Trophoblast cell (in vitro differentiated cells and primary cell): ENCODE results near the gene SLAMF1.

Experiments used
- DNase-seq, 2 donors: peaks; one replicate each; pipeline ENCODE4 v3.0.0-alpha.2; 2016
- H2AFZ ChIP-seq: 2 replicates; pipeline ENCODE4 v1.6.1; 2013; ENCODE audit warnings: low read length, moderate library complexity, mild to moderate bottlenecking; ENCODE audit not compliant: insufficient read depth, poor library complexity
- H2AK5ac ChIP-seq: 2 replicates; pipeline ENCODE4 v1.6.1; 2013; ENCODE audit warnings: mild to moderate bottlenecking, low read length
- H2BK120ac ChIP-seq: 2 replicates; pipeline ENCODE4 v1.6.1; 2013; ENCODE audit warnings: low read length, mild to moderate bottlenecking, moderate library complexity; ENCODE audit not compliant: insufficient read depth, poor library complexity
- H2BK12ac ChIP-seq: 2 replicates; pipeline ENCODE4 v1.6.1; 2013; ENCODE audit warnings: mild to moderate bottlenecking, low read length, moderate library complexity
- H2BK5ac ChIP-seq: 2 replicates; pipeline ENCODE4 v1.6.1; 2013; ENCODE audit warnings: low read length, low read depth, moderate library complexity, mild to moderate bottlenecking; ENCODE audit not compliant: poor library complexity
- H3K14ac ChIP-seq: 2 replicates; pipeline ENCODE4 v1.6.1; 2013; ENCODE audit warnings: mild to moderate bottlenecking, low read length
- H3K18ac ChIP-seq: 2 replicates; pipeline ENCODE4 v1.6.1; 2013; ENCODE audit warnings: mild to moderate bottlenecking, low read length
- H3K23ac ChIP-seq: 2 replicates; pipeline ENCODE4 v1.6.1; 2013; ENCODE audit warnings: low read length
- H3K27ac ChIP-seq: 2 replicates; pipeline ENCODE4 v1.5.1; 2013; ENCODE audit warnings: low read depth, mild to moderate bottlenecking, inconsistent platforms, low read length, moderate library complexity
- H3K27me3 ChIP-seq: 2 replicates; pipeline ENCODE4 v1.6.1; 2013; ENCODE audit warnings: inconsistent platforms, mild to moderate bottlenecking, low read length, moderate library complexity; ENCODE audit not compliant: insufficient read depth
- H3K36me3 ChIP-seq, 2 experiments: 1 replicate in 1 of 2; 2 replicates in 1 of 2; pipeline ENCODE4 v1.6.1; 2013; ENCODE audit warnings: low read length in 2 of 2, mild to moderate bottlenecking in 2 of 2, moderate library complexity in 1 of 2; ENCODE audit not compliant: insufficient read depth in 2 of 2, control insufficient read depth in 1 of 2
- H3K4ac ChIP-seq: 2 replicates; pipeline ENCODE4 v1.6.1; 2013; ENCODE audit warnings: low read depth, mild to moderate bottlenecking, low read length, moderate library complexity
- H3K4me1 ChIP-seq, 2 experiments: 1 replicate in 1 of 2; 2 replicates in 1 of 2; pipeline ENCODE4 v1.6.1; 2013; ENCODE audit warnings: low read length in 2 of 2, mild to moderate bottlenecking in 2 of 2, moderate library complexity in 1 of 2; ENCODE audit not compliant: insufficient read depth in 2 of 2, control insufficient read depth in 1 of 2
- H3K4me2 ChIP-seq: 2 replicates; pipeline ENCODE4 v1.6.1; 2013; ENCODE audit warnings: inconsistent platforms, mild to moderate bottlenecking, low read length, moderate library complexity
- H3K4me3 ChIP-seq: 2 replicates; pipeline ENCODE4 v1.5.1; 2013; ENCODE audit warnings: mild to moderate bottlenecking, low read depth, low read length, inconsistent platforms
- H3K79me1 ChIP-seq: one replicate; pipeline ENCODE4 v1.6.1; 2013; ENCODE audit warnings: low read length
- H3K79me2 ChIP-seq: 2 replicates; pipeline ENCODE4 v1.6.1; 2013; ENCODE audit warnings: low read length, mild to moderate bottlenecking; ENCODE audit not compliant: control insufficient read depth, insufficient read depth, poor library complexity
- H3K9ac ChIP-seq: 2 replicates; pipeline ENCODE4 v1.6.1; 2013; ENCODE audit warnings: mild to moderate bottlenecking, low read length
- H3K9me3 ChIP-seq: 2 replicates; pipeline ENCODE4 v1.6.1; 2013; ENCODE audit warnings: low read depth, mild to moderate bottlenecking, control low read depth, inconsistent platforms, low read length; ENCODE audit not compliant: insufficient read depth
- H4K12ac ChIP-seq: 2 replicates; pipeline ENCODE4 v1.6.1; 2013; ENCODE audit warnings: low read depth, mild to moderate bottlenecking, low read length, moderate library complexity
- H4K8ac ChIP-seq: 2 replicates; pipeline ENCODE4 v1.6.1; 2013; ENCODE audit warnings: low read depth, mild to moderate bottlenecking, low read length, moderate library complexity
- H4K91ac ChIP-seq: one replicate; pipeline ENCODE4 v1.6.1; 2013; ENCODE audit warnings: low read depth, mild to moderate bottlenecking, low read length, moderate library complexity
- WGBS: extraction: QIAGEN DNeasy Blood & Tissue Kit; methylation state at CpG from one replicate; pipeline ENCODE4 v1.1.7; 2013; ENCODE audit warnings: missing lambda C conversion rate; ENCODE audit not compliant: insufficient read length, insufficient coverage; ENCODE audit errors: extremely low coverage; 5-methylcytosine and 5-hydroxymethylcytosine counted together

The SLAMF1 gene

GRCh38 chr1:160608941-160609340 is 37.9 kb downstream of the SLAMF1 start:
- Histone ChIP-seq H3K4me1 (no peaks in the 10 kb centered on the region), H3K4me3 (no peak overlapping the region), H3K36me3 (no peaks in the 10 kb centered on the region), H2BK12ac (no peak overlapping the region), H2AK5ac (no peak overlapping the region), H3K27ac (no peak overlapping the region), H4K8ac (no peak overlapping the region), H3K23ac (no peak overlapping the region), H2BK120ac (no peak overlapping the region), H3K4ac (no peak overlapping the region), H2AFZ (no peak overlapping the region), H4K12ac (no peak overlapping the region), H3K18ac (no peak overlapping the region), H3K27me3 (no peaks in the 10 kb centered on the region), H3K9ac (no peak overlapping the region), H3K9me3 (no peaks in the 10 kb centered on the region), H2BK5ac (no peak overlapping the region), H4K91ac (no peak overlapping the region), H3K79me1 (no peaks in the 10 kb centered on the region), H3K4me2 (no peak overlapping the region), H3K14ac (no peak overlapping the region), H3K79me2 (no peaks in the 10 kb centered on the region)
- no peak for DNase-seq

- no peak overlapping the region for H4K91ac ChIP-seq
- no peak overlapping the region for H2BK120ac ChIP-seq
- H3K14ac ChIP-seq, result no peak overlapping the region
- no peak overlapping the region for H3K9ac ChIP-seq
- H2AK5ac ChIP-seq, result no peak overlapping the region
- WGBS, result no CpG with 5 or more reads among the region's 2 CpGs
- no peak overlapping the region for H4K12ac ChIP-seq
- no peaks in the 10 kb centered on the region for H3K36me3 ChIP-seq
- no peak overlapping the region for H3K23ac ChIP-seq
- no peak overlapping the region for H3K18ac ChIP-seq
- no peaks in the 10 kb centered on the region for H3K9me3 ChIP-seq
- H3K4me2 ChIP-seq, result no peak overlapping the region
- no peaks in the 10 kb centered on the region for H3K79me1 ChIP-seq
- H3K4ac ChIP-seq, result no peak overlapping the region
- H3K4me1 ChIP-seq, result no peaks in the 10 kb centered on the region
- DNase-seq, result no peak
- H4K8ac ChIP-seq, result no peak overlapping the region
- no peak overlapping the region for H3K4me3 ChIP-seq
- no peak overlapping the region for H2BK12ac ChIP-seq
- H3K27me3 ChIP-seq, result no peaks in the 10 kb centered on the region
- H3K79me2 ChIP-seq, result no peaks in the 10 kb centered on the region
- no peak overlapping the region for H3K27ac ChIP-seq
- no peak overlapping the region for H2BK5ac ChIP-seq
- H2AFZ ChIP-seq, result no peak overlapping the region
Measured at GRCh38 chr1:160608514-160608913, 38.3 kb downstream of the SLAMF1 start.

- no peak for DNase-seq
- no peaks in the 10 kb centered on the region for H3K27me3 ChIP-seq
- no peak overlapping the region for H3K27ac ChIP-seq
- no peak overlapping the region for H2BK120ac ChIP-seq
- no peak overlapping the region for H4K91ac ChIP-seq
- no peak overlapping the region for H3K23ac ChIP-seq
- no peak overlapping the region for H2AK5ac ChIP-seq
- H4K12ac ChIP-seq, result no peak overlapping the region
- no peak overlapping the region for H3K9ac ChIP-seq
- no peaks in the 10 kb centered on the region for H3K4me1 ChIP-seq
- H3K4me3 ChIP-seq, result no peak overlapping the region
- no peak overlapping the region for H3K14ac ChIP-seq
- no peak overlapping the region for H2BK12ac ChIP-seq
- H3K79me2 ChIP-seq, result no peaks in the 10 kb centered on the region
- no peaks in the 10 kb centered on the region for H3K79me1 ChIP-seq
- H3K9me3 ChIP-seq, result no peaks in the 10 kb centered on the region
- H3K36me3 ChIP-seq, result no peaks in the 10 kb centered on the region
- no peak overlapping the region for H3K4me2 ChIP-seq
- H2AFZ ChIP-seq, result no peak overlapping the region
- WGBS, result no CpG with 5 or more reads among the region's 6 CpGs
- no peak overlapping the region for H4K8ac ChIP-seq
- H3K4ac ChIP-seq, result no peak overlapping the region
- H3K18ac ChIP-seq, result no peak overlapping the region
- H2BK5ac ChIP-seq, result no peak overlapping the region
Measured at GRCh38 chr1:160608057-160608456, 38.8 kb downstream of the SLAMF1 start.

- H3K4me1 ChIP-seq, result no peaks in the 10 kb centered on the region
- no peak for DNase-seq
- no peak overlapping the region for H2BK120ac ChIP-seq
- H3K27ac ChIP-seq, result no peak overlapping the region
- H3K9ac ChIP-seq, result no peak overlapping the region
- H3K79me1 ChIP-seq, result no peaks in the 10 kb centered on the region
- H2AFZ ChIP-seq, result no peak overlapping the region
- no peak overlapping the region for H4K91ac ChIP-seq
- no peak overlapping the region for H2BK12ac ChIP-seq
- H3K79me2 ChIP-seq, result no peaks in the 10 kb centered on the region
- no peaks in the 10 kb centered on the region for H3K9me3 ChIP-seq
- no peak overlapping the region for H2BK5ac ChIP-seq
- no CpG with 5 or more reads among the region's 1 CpG for WGBS
- no peak overlapping the region for H3K4me2 ChIP-seq
- no peaks in the 10 kb centered on the region for H3K27me3 ChIP-seq
- H3K36me3 ChIP-seq, result no peaks in the 10 kb centered on the region
- H3K4me3 ChIP-seq, result no peak overlapping the region
- H4K8ac ChIP-seq, result no peak overlapping the region
- H3K23ac ChIP-seq, result no peak overlapping the region
- no peak overlapping the region for H3K14ac ChIP-seq
- H3K4ac ChIP-seq, result no peak overlapping the region
- no peak overlapping the region for H2AK5ac ChIP-seq
- no peak overlapping the region for H4K12ac ChIP-seq
- H3K18ac ChIP-seq, result no peak overlapping the region
Measured at GRCh38 chr1:160607672-160608032, 39.2 kb downstream of the SLAMF1 start.
